Activated naive CD8-positive, alpha-beta T cell (primary cell): Measurements from ENCODE around the gene TGM1.
A peak's percentile ranks its signal among the peaks of the same experiment; 100 is the strongest.

Source experiments
- H3K27ac Mint-ChIP-seq: one replicate; pipeline ENCODE4 v1.8.0; 2021; ENCODE audit warnings: mixed read lengths
- H3K27me3 Mint-ChIP-seq: one replicate; pipeline ENCODE4 v1.8.0; 2021; ENCODE audit warnings: mixed read lengths
- H3K36me3 Mint-ChIP-seq: one replicate; pipeline ENCODE4 v1.8.0; 2021; ENCODE audit warnings: mixed read lengths
- H3K4me1 Mint-ChIP-seq: one replicate; pipeline ENCODE4 v1.8.0; 2021; ENCODE audit warnings: low read depth, mixed read lengths
- H3K4me3 Mint-ChIP-seq: one replicate; pipeline ENCODE4 v1.8.0; 2021; ENCODE audit warnings: mild to moderate bottlenecking, mixed read lengths
- H3K9me3 Mint-ChIP-seq: one replicate; pipeline ENCODE4 v1.8.0; 2021; ENCODE audit warnings: low read depth, mixed read lengths

TGM1 gene

GRCh38 chr14:24298892-24299254, 35.9 kb upstream of the TGM1 start:
- H3K36me3 Mint-ChIP-seq = peaks cover 9% of the 10 kb centered on the region
- H3K4me1 Mint-ChIP-seq = peaks cover 42% of the 10 kb centered on the region

DNA sequence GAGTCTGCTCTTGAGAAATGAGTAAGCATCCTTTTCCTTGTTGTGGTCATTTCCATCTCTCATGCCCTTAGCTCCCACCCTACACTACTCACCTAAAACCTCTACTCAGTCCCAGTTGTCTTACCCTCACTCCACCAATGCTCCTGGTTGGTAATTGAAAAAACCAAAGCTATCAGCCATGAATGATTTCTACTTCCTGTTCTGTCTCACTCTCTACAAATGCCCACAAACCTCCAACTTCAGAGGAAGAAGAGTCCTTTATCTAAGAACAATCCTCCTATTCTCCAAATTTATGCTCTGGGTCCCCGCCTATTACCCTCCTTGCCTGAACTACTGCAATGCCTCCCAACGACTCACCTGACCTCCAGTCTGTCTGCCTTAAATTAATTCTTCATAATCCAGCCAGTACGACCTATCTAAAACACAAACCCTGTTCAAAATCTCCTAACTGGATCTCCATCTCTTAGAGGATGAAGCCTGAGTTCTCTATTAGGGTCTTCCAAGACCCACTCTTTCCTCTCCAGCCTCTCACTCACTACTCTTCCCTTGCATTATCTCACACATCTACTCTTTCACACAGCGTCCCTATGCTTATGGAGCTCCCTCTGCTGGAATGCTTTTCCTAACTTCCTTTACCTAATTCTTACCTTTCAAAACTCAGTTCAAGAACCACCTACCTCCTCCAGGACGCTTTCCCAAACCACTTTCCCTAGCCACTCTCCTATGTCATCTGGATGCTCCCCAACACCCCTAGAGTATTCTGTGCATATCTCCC, 34.4 kb upstream of the TGM1 start:
- peak overlapping the region; percentile 23 for H3K27ac Mint-ChIP-seq
- no peaks in the 10 kb centered on the region for H3K9me3 Mint-ChIP-seq
- peak overlapping the region; percentile 11 for H3K4me3 Mint-ChIP-seq
- peaks cover 12% of the 10 kb centered on the region for H3K36me3 Mint-ChIP-seq
- H3K27me3 Mint-ChIP-seq = no peaks in the 10 kb centered on the region
- peaks cover 42% of the 10 kb centered on the region for H3K4me1 Mint-ChIP-seq

More at GRCh38 chr14:24298892-24299254, 35.9 kb upstream of the TGM1 start:
- H3K27ac Mint-ChIP-seq = peak overlapping the region; percentile 94
- peak overlapping the region; percentile 96 for H3K4me3 Mint-ChIP-seq
- no peaks in the 10 kb centered on the region for H3K9me3 Mint-ChIP-seq
- H3K27me3 Mint-ChIP-seq = no peaks in the 10 kb centered on the region

- peaks cover 12% of the 10 kb centered on the region for H3K36me3 Mint-ChIP-seq
Observed at GRCh38 chr14:24296341-24297157, 33.6 kb upstream of the TGM1 start.

GRCh38 chr14:24293525-24293924, 30.5 kb upstream of the TGM1 start:
- Mint-ChIP-seq H3K27me3 (no peaks in the 10 kb centered on the region), H3K4me1 (peaks cover 36% of the 10 kb centered on the region), H3K9me3 (no peaks in the 10 kb centered on the region), H3K27ac (no peak overlapping the region), H3K4me3 (no peak overlapping the region), H3K36me3 (peaks cover 18% of the 10 kb centered on the region)

More at GRCh38 chr14:24296341-24297157, 33.6 kb upstream of the TGM1 start:
- Mint-ChIP-seq H3K4me3 (peak overlapping the region; percentile 69), H3K4me1 (peaks cover 41% of the 10 kb centered on the region), H3K27ac (peak overlapping the region; percentile 93), H3K9me3 (no peaks in the 10 kb centered on the region), H3K27me3 (no peaks in the 10 kb centered on the region)

DNA sequence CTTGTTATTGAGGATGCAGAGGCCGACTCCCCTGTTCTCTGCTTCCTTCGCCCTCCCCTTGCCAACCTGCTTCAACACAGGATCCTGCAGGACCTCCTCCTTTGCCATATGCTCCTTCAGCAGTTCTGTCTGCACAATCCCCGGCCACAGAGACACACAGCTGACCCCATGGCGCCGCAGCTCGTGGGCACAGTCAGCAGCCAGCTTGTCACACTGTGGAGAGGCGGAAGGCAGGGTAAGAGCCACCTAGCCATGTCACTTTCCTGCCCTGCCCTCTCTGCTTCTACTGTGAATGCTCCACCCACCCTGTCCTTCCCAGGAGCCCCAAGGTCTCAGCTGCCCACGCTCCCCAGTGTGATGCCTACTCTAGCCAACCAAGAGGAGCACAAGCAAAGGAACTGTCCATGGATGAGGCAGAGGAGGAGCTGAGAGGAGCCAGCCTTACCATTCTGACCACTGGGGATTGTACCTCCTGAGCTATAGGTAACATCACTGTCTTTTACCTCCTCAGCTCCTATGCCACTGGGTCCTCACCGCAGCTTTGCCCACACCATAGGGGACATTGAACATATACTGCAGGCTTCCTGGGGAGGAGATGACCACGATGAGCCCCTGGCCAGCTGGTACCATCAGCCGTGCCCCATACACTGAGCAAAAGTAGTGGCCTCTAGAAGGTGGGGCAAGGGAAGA, 29.3 kb upstream of the TGM1 start:
- Mint-ChIP-seq H3K27ac (no peak overlapping the region), H3K27me3 (no peaks in the 10 kb centered on the region), H3K4me3 (no peak overlapping the region), H3K36me3 (peaks cover 24% of the 10 kb centered on the region), H3K4me1 (peaks cover 31% of the 10 kb centered on the region), H3K9me3 (no peaks in the 10 kb centered on the region)

- Mint-ChIP-seq H3K36me3 (peaks cover 22% of the 10 kb centered on the region), H3K9me3 (no peaks in the 10 kb centered on the region), H3K27ac (no peak overlapping the region), H3K4me3 (no peak overlapping the region), H3K27me3 (no peaks in the 10 kb centered on the region), H3K4me1 (peaks cover 24% of the 10 kb centered on the region)
Observed at GRCh38 chr14:24291446-24292117, 28.6 kb upstream of the TGM1 start.

- H3K9me3 Mint-ChIP-seq = no peaks in the 10 kb centered on the region
- H3K4me3 Mint-ChIP-seq = no peak overlapping the region
- peaks cover 21% of the 10 kb centered on the region for H3K36me3 Mint-ChIP-seq
- H3K4me1 Mint-ChIP-seq = peaks cover 17% of the 10 kb centered on the region
- no peak overlapping the region for H3K27ac Mint-ChIP-seq
- no peaks in the 10 kb centered on the region for H3K27me3 Mint-ChIP-seq
Observed at GRCh38 chr14:24290746-24291145, 27.8 kb upstream of the TGM1 start.

DNA sequence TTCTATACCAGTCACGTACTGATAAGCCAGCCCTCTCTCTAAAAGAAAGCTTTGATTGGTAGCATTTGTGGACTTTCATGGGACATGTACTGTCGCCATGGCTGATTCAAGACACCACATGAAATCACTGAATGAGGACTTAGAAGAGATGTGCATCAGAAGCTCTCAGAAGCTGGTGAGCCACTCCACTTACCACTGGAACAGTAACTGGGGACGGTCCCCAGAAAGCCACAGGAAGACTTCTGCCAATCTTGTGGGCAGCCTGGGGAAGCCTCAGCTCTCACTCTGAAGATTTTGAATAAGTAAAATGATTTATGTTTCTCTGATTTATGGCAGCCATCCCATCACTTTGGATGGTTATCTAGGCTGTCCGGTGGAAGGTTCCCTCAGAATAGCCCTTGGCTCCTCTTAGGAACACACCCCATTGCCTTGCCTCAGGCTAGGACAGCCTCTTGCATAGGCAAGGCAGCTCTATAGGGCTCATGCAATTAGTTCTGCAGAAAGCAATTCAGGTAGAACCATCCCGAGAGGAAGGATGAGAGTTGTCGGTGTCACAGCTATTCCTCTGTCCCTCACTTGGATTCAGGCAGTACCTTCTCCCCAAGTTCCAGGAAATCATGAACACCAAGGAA, 26.8 kb upstream of the TGM1 start:
- Mint-ChIP-seq H3K27ac (no peak overlapping the region), H3K9me3 (no peaks in the 10 kb centered on the region), H3K36me3 (peaks cover 21% of the 10 kb centered on the region), H3K4me3 (peak overlapping the region; percentile 31), H3K4me1 (peaks cover 17% of the 10 kb centered on the region), H3K27me3 (no peaks in the 10 kb centered on the region)

DNA sequence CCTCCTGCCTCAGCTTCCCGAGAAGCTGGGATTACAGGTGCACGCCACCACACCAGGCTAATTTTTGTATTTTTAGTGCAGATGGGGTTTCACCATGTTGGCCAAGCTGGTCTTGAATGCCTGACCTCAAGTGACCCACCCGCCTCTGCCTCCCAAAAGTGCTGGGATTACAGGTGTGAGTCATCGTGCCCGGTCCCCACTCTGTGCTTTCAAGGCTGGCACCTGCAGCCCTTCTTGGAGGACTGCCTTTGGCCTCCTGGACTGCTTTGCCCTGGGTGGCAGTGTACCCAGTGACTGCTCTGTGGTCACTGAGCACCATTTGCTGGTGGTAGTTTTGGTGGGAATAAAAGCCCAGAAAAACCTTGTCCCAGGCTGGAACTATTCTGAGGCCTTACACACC, 24.0 kb upstream of the TGM1 start:
- peaks cover 17% of the 10 kb centered on the region for H3K4me1 Mint-ChIP-seq

GRCh38 chr14:24285351-24285750, 22.4 kb upstream of the TGM1 start:
- no peaks in the 10 kb centered on the region for H3K9me3 Mint-ChIP-seq
- H3K27ac Mint-ChIP-seq = no peak overlapping the region
- H3K4me3 Mint-ChIP-seq = no peak overlapping the region
- peaks cover 15% of the 10 kb centered on the region for H3K4me1 Mint-ChIP-seq
- no peaks in the 10 kb centered on the region for H3K27me3 Mint-ChIP-seq
- peaks cover 7% of the 10 kb centered on the region for H3K36me3 Mint-ChIP-seq

More for the DNA sequence above, 24.0 kb upstream of the TGM1 start:
- Mint-ChIP-seq H3K27me3 (no peaks in the 10 kb centered on the region), H3K4me3 (no peak overlapping the region), H3K27ac (no peak overlapping the region), H3K9me3 (no peaks in the 10 kb centered on the region), H3K36me3 (peaks cover 15% of the 10 kb centered on the region)

GRCh38 chr14:24284501-24285035, 21.6 kb upstream of the TGM1 start:
- H3K36me3 Mint-ChIP-seq = peaks cover 6% of the 10 kb centered on the region
- peaks cover 15% of the 10 kb centered on the region for H3K4me1 Mint-ChIP-seq
- no peaks in the 10 kb centered on the region for H3K27me3 Mint-ChIP-seq
- H3K9me3 Mint-ChIP-seq = no peaks in the 10 kb centered on the region
- H3K4me3 Mint-ChIP-seq = no peak overlapping the region
- H3K27ac Mint-ChIP-seq = no peak overlapping the region

DNA sequence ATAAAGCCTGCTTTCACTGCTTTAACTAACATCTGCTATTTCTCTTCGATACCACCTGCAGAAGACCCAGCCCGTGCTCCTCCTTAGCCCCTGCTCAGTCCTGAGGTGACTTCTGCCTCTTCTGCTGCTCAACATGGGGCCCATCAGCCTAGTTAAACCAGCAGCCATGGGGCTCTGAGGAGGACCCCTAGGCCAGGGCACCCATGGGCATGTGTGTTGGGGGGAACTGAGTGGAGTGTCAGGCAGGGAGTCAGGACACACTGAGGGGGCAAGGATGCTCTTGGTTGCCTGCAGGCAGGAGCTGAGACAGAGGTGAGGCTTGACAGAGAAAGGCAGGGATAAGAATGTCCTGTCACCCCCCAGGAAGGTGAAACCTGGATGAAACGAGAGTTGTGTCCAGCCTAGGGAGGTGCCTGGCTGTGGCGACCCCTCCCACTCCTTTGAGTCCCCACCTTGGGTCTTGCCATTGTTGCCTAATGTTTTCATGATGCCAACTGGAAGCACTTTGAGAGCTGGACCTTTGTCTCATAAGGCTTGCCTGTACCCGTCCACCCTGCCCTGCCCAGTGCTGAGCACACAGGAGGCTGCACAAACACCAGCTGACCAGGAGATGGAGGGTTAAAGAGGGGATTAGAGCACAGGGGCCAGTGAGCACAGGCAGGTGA, 21.0 kb upstream of the TGM1 start:
- H3K27me3 Mint-ChIP-seq = no peaks in the 10 kb centered on the region
- H3K27ac Mint-ChIP-seq = no peak overlapping the region
- H3K4me3 Mint-ChIP-seq = no peak overlapping the region
- H3K4me1 Mint-ChIP-seq = peaks cover 19% of the 10 kb centered on the region
- peaks cover 6% of the 10 kb centered on the region for H3K36me3 Mint-ChIP-seq
- no peaks in the 10 kb centered on the region for H3K9me3 Mint-ChIP-seq

GRCh38 chr14:24282736-24283135, 19.8 kb upstream of the TGM1 start:
- H3K4me3 Mint-ChIP-seq = no peak overlapping the region
- H3K27me3 Mint-ChIP-seq = no peaks in the 10 kb centered on the region
- H3K27ac Mint-ChIP-seq = no peak overlapping the region
- peaks cover 5% of the 10 kb centered on the region for H3K36me3 Mint-ChIP-seq
- H3K9me3 Mint-ChIP-seq = no peaks in the 10 kb centered on the region
- peaks cover 26% of the 10 kb centered on the region for H3K4me1 Mint-ChIP-seq
